IMR-90 (cell line): ENCODE measurements around the gene SLC24A3. TPM values are rescaled to one million over a fixed set of nuclear protein-coding genes. Genes with fewer than 3 reads are reported as not detected.

ENCODE experiments used
- ATAC-seq: fragments of 200-7000 bp; cut with Tn5 transposase; 2 replicates; pipeline ENCODE4 v1.9.1; 2020; ENCODE audit warnings: low read depth, mild to moderate bottlenecking, moderate library complexity
- BruUV-seq: library from RNA; stranded (reverse); fragments of 400-500 nt; replicated peaks from 2 replicates; lab custom pipeline; 2021; lab: Mats Ljungman, UMichigan
- CTCF ChIA-PET: fragments of 300-600 bp; formaldehyde crosslinking; extraction: SDS; loops from one replicate; lab custom pipeline; 2021; ENCODE audit warnings: antibody characterized with exemption; lab: Yijun Ruan, JAX
- POLR2A ChIA-PET: fragments of 300-600 bp; sonication (Branson Sonifier 250); formaldehyde crosslinking; loops from one replicate; lab custom pipeline; 2022; ENCODE audit warnings: antibody characterized with exemption; ENCODE audit not compliant: unreplicated experiment; lab: Charles Lee
- DNase-seq: peaks from one replicate; pipeline ENCODE4 v3.0.0; 2013
- H2AFZ ChIP-seq: replicated peaks from 2 replicates; pipeline ENCODE3; 2013; ENCODE audit warnings: low read length, mild to moderate bottlenecking; ENCODE audit not compliant: poor library complexity
- H2AK5ac ChIP-seq: 2 replicates; pipeline ENCODE4 v1.6.1; 2013; ENCODE audit warnings: low read depth, low read length, inconsistent platforms
- H2AK9ac ChIP-seq: replicated peaks from 2 replicates; pipeline ENCODE3; 2013; ENCODE audit warnings: mild to moderate bottlenecking, low read depth, low read length, moderate library complexity; ENCODE audit not compliant: poor library complexity
- H2BK120ac ChIP-seq: 2 replicates; pipeline ENCODE4 v1.6.1; 2013; ENCODE audit warnings: low read depth, low read length, inconsistent platforms
- H2BK15ac ChIP-seq: 3 replicates; pipeline ENCODE4 v1.6.1; 2013; ENCODE audit warnings: low read depth, low read length, inconsistent platforms
- H2BK20ac ChIP-seq: 2 replicates; pipeline ENCODE4 v1.6.1; 2013; ENCODE audit warnings: low read depth, mild to moderate bottlenecking, inconsistent platforms, low read length, moderate library complexity
- H2BK5ac ChIP-seq: 2 replicates; pipeline ENCODE4 v1.6.1; 2013; ENCODE audit warnings: mild to moderate bottlenecking, low read depth, low read length, inconsistent platforms; ENCODE audit not compliant: poor library complexity, severe bottlenecking
- H3K14ac ChIP-seq: replicated peaks from 2 replicates; pipeline ENCODE4 v1.6.1; 2013; ENCODE audit warnings: low read depth, low read length, inconsistent platforms
- H3K18ac ChIP-seq: 2 replicates; pipeline ENCODE4 v1.6.1; 2013; ENCODE audit warnings: low read depth, low read length, control low read depth
- H3K23ac ChIP-seq: 2 replicates; pipeline ENCODE4 v1.6.1; 2013; ENCODE audit warnings: low read depth, low read length, inconsistent platforms
- H3K27ac ChIP-seq: 2 replicates; pipeline ENCODE4 v1.5.1; 2013; ENCODE audit warnings: mild to moderate bottlenecking, control low read depth, low read length; ENCODE audit not compliant: insufficient read depth
- H3K27me3 ChIP-seq: 2 replicates; pipeline ENCODE4 v1.6.1; 2013; ENCODE audit warnings: low read length; ENCODE audit not compliant: control insufficient read depth, insufficient read depth
- H3K36me3 ChIP-seq: 2 replicates; pipeline ENCODE4 v1.6.1; 2013; ENCODE audit warnings: low read length, mixed read lengths; ENCODE audit not compliant: control insufficient read depth, insufficient read depth
- H3K4ac ChIP-seq: 2 replicates; pipeline ENCODE4 v1.6.1; 2013; ENCODE audit warnings: low read depth, low read length, inconsistent platforms
- H3K4me1 ChIP-seq: 2 replicates; pipeline ENCODE4 v1.6.1; 2013; ENCODE audit warnings: low read length, mixed read lengths; ENCODE audit not compliant: control insufficient read depth, insufficient read depth
- H3K4me2 ChIP-seq: 2 replicates; pipeline ENCODE4 v1.6.1; 2013; ENCODE audit warnings: low read depth, mild to moderate bottlenecking, control low read depth, low read length, moderate library complexity
- H3K4me3 ChIP-seq: 2 replicates; pipeline ENCODE4 v1.5.1; 2013; ENCODE audit warnings: low read depth, mild to moderate bottlenecking, control low read depth, low read length, moderate library complexity; ENCODE audit not compliant: insufficient read depth
- H3K56ac ChIP-seq: 2 replicates; pipeline ENCODE4 v1.6.1; 2013; ENCODE audit warnings: low read length, inconsistent platforms; ENCODE audit not compliant: insufficient read depth; ENCODE audit errors: extremely low read depth
- H3K79me1 ChIP-seq, 2 experiments: 2 replicates each; pipeline ENCODE4 v1.6.1; 2013; ENCODE audit warnings: low read length in 2 of 2, inconsistent platforms in 1 of 2, low read depth in 1 of 2
- H3K9ac ChIP-seq: 2 replicates; pipeline ENCODE4 v1.6.1; 2013; ENCODE audit warnings: low read depth, low read length, control low read depth
- H3K9me1 ChIP-seq: 2 replicates; pipeline ENCODE4 v1.6.1; 2013; ENCODE audit warnings: low read length, inconsistent platforms; ENCODE audit not compliant: insufficient read depth
- H3K9me3 ChIP-seq: 2 replicates; pipeline ENCODE4 v1.6.1; 2013; ENCODE audit warnings: low read length; ENCODE audit not compliant: control insufficient read depth, insufficient read depth
- H4K20me1 ChIP-seq: 2 replicates; pipeline ENCODE4 v1.6.1; 2013; ENCODE audit warnings: low read length, inconsistent platforms; ENCODE audit not compliant: insufficient read depth
- H4K5ac ChIP-seq: 2 replicates; pipeline ENCODE4 v1.6.1; 2013; ENCODE audit warnings: mild to moderate bottlenecking, low read depth, low read length, control low read depth
- H4K8ac ChIP-seq, 2 experiments: 2 replicates each; pipeline ENCODE4 v1.6.1; 2013; ENCODE audit warnings: low read depth in 2 of 2, low read length in 2 of 2, control low read depth in 1 of 2, inconsistent platforms in 1 of 2
- H4K91ac ChIP-seq: 2 replicates; pipeline ENCODE4 v1.6.1; 2013; ENCODE audit warnings: low read depth, low read length, inconsistent platforms; ENCODE audit not compliant: insufficient read depth
- MAFK ChIP-seq: IDR thresholded peaks from 2 replicates; pipeline ENCODE4 v1.6.1; 2012; ENCODE audit warnings: low read depth, low read length, improper control_type of control experiment
- NFE2L2 ChIP-seq: fragments of 150-350 bp; IDR thresholded peaks from 2 replicates; pipeline ENCODE4 v1.6.1; 2016; ENCODE audit warnings: low read depth, mild to moderate bottlenecking, low read length
- WGBS, 2 experiments: methylation state at CpG; one replicate each; pipeline versions ENCODE4 v1.1.5 to v1.1.7; 2013; ENCODE audit warnings: missing lambda C conversion rate in 2 of 2; ENCODE audit not compliant: insufficient read length in 1 of 2; ENCODE audit errors: extremely low coverage in 2 of 2; 5-methylcytosine and 5-hydroxymethylcytosine counted together
- dilution Hi-C: fragments of 300-500 bp; cut with HindIII; formaldehyde crosslinking; loops from one replicate; pipeline ENCODE4 v1.14.3; 2018; ENCODE audit warnings: low sequenced_read_pairs; ENCODE audit not compliant: unreplicated experiment
- in situ Hi-C: fragments of 300-500 bp; cut with MboI; formaldehyde crosslinking; loops from 3 replicates; pipeline ENCODE4 v1.14.3; 2019; ENCODE audit warnings: low sequenced_read_pairs, inconsistent platforms, mixed read lengths
- intact Hi-C: fragments of 100-400 bp; cut with micrococcal nuclease; formaldehyde crosslinking; loops from 2 replicates; pipeline ENCODE4 v1.10.0; 2022
- polyA plus RNA-seq, 3 experiments: library from polyadenylated mRNA; depleted of rRNA; stranded (reverse); fragments of >200 nt; gene quantifications; 2 replicates each; pipeline ENCODE4 v1.2.3, GENCODE V29; 2012; ENCODE audit warnings: low replicate concordance in 1 of 3
- total RNA-seq: library from RNA; depleted of rRNA; stranded (reverse); fragments of >200 nt; gene quantifications from 2 replicates; pipeline ENCODE4 v1.2.3, GENCODE V29; 2012
- TF ChIP-seq, protein P1 (sequence below): fragments of 150-350 bp; IDR thresholded peaks from 2 replicates; pipeline ENCODE4 v1.6.1; 2016; ENCODE audit warnings: low read depth, mild to moderate bottlenecking, low read length, moderate library complexity, borderline replicate concordance

The SLC24A3 gene
- total and polyA plus RNA-seq, 2 of the 4 experiments (the other 2 are of a cell fraction), result not detected

DNA sequence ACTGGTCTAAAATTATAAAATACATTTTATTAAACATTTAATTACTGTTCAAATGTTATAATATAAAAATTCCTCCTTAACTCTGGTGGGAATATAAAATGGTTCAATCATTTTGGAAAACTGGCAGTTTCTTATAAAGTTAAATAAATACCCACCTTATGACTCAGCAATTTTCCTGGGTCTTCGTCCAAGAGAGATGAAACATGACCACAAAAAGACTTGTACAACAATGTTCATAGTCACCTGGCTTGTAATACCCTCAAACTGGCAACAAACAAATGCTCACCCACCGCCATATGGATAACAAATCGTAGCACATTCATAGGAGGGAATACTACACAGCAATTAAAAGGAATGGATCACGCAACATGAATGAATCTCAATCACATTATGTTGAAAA lies 479.7 kb downstream of the SLC24A3 start:
- intact Hi-C loops (loop anchor here (1.0 to 5.0 kb wide), 7 partner anchors 65 to 545 kb away; partner anchors contain the start of gene RIN2), in situ Hi-C loops (loop anchor here (5.0 to 25.0 kb wide), 3 partner anchors 193 to 545 kb away; no protein-coding TSS in a partner anchor), dilution Hi-C loops (no loop called here)
- Histone ChIP-seq H2BK15ac (no peak overlapping the region; the same call in 2 of the 3 replicates), H3K9me3 (no peaks in the 10 kb centered on the region), H2AK9ac (no peak overlapping the region), H3K9ac (no peak overlapping the region), H3K4ac (peak overlapping the region; percentile 57; the same call in 1 of the 2 replicates), H3K18ac (no peak overlapping the region; the same call in 1 of the 2 replicates), H2AFZ (no peak overlapping the region), H2BK120ac (peak overlapping the region; percentile 44), H3K56ac (no peak overlapping the region), H3K14ac (no peak overlapping the region), H3K79me1 (no peaks in the 10 kb centered on the region), H2BK5ac (peak overlapping the region; percentile 18), H4K5ac (peak overlapping the region; percentile 7; the same call in 1 of the 2 replicates), H4K20me1 (no peaks in the 10 kb centered on the region), H2BK20ac (peak overlapping the region; percentile 46; the same call in 1 of the 2 replicates), H3K4me1 (peaks cover 4% of the 10 kb centered on the region; the same call in 1 of the 2 replicates), H3K4me2 (no peak overlapping the region), H3K27ac (no peak overlapping the region), H4K8ac (peak overlapping the region in 1 of 2 experiments; percentile 45; a peak in 1 of 4 replicates), H4K91ac (no peak overlapping the region), H3K4me3 (no peak overlapping the region), H2AK5ac (no peak overlapping the region), H3K36me3 (no peaks in the 10 kb centered on the region), H3K23ac (no peak overlapping the region), H3K9me1 (peaks cover 9% of the 10 kb centered on the region), H3K27me3 (no peaks in the 10 kb centered on the region)
- ATAC-seq, result no peak
- BruUV-seq, result no TSS peak
- TF ChIP-seq MAFK, result peak; percentile 84
- TF ChIP-seq NFE2L2, result peak; percentile 98
- TF ChIP-seq, protein P1, sequence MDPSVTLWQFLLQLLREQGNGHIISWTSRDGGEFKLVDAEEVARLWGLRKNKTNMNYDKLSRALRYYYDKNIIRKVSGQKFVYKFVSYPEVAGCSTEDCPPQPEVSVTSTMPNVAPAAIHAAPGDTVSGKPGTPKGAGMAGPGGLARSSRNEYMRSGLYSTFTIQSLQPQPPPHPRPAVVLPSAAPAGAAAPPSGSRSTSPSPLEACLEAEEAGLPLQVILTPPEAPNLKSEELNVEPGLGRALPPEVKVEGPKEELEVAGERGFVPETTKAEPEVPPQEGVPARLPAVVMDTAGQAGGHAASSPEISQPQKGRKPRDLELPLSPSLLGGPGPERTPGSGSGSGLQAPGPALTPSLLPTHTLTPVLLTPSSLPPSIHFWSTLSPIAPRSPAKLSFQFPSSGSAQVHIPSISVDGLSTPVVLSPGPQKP, result no peak
- DNase-seq, result peak; percentile 62
- WGBS, 2 experiments, result 60% methylated on average over 1 of the region's 4 CpGs; no CpG with 5 or more reads in 1 of the 2 experiments
- CTCF ChIA-PET, result interaction anchor here (1.0 kb wide), 1 partner anchor 199 kb away, joined by 3 read pairs; no protein-coding TSS in a partner anchor
- POLR2A ChIA-PET, result interaction anchor here (0.5 kb wide), 1 partner anchor 194 kb away, joined by 14 read pairs; no protein-coding TSS in a partner anchor
